GM18508 (cell line): Measurements from ENCODE around the gene SPRR5.

Experiments used
- ATAC-seq: cut with Tn5 transposase; IDR thresholded peaks from one replicate; pipeline ENCODE4 v1.9.1; 2021; ENCODE audit warnings: moderate number of reproducible peaks; ENCODE audit not compliant: insufficient read depth, unreplicated experiment

SPRR5 gene

GRCh38 chr1:152977614-152978013 lies 30.6 kb downstream of the SPRR5 start:
- ATAC-seq = no peak

GRCh38 chr1:152980676-152981075 lies 33.7 kb downstream of the SPRR5 start:
- no peak for ATAC-seq

- ATAC-seq = no peak
These were observed 34.3 kb downstream of the SPRR5 start for GRCh38 chr1:152981146-152981871.

- ATAC-seq = no peak
These were observed 35.1 kb downstream of the SPRR5 start for GRCh38 chr1:152982076-152982475.

- no peak for ATAC-seq
These were observed 36.2 kb downstream of the SPRR5 start for GRCh38 chr1:152983234-152983633.

- ATAC-seq = no peak
These were observed 36.7 kb downstream of the SPRR5 start, which contains the start of gene SPRR1A for GRCh38 chr1:152983743-152984142. Gene SPRR1A (plus strand): TSS chr1:152984081. CDS start chr1:152985231, 1,150 bp downstream.

GRCh38 chr1:152986578-152986977 lies 39.6 kb downstream of the SPRR5 start:
- ATAC-seq = no peak

- no peak for ATAC-seq
These were observed 46.2 kb downstream of the SPRR5 start for GRCh38 chr1:152993186-152993585.

- no peak for ATAC-seq
These were observed 48.8 kb downstream of the SPRR5 start for GRCh38 chr1:152995842-152996241.

GRCh38 chr1:152996633-152997400 lies 49.8 kb downstream of the SPRR5 start:
- no peak for ATAC-seq

GRCh38 chr1:152997901-152998300 lies 50.9 kb downstream of the SPRR5 start:
- no peak for ATAC-seq

- ATAC-seq = no peak
These were observed 51.5 kb downstream of the SPRR5 start for GRCh38 chr1:152998476-152998875.
